ENCODE results near the gene SIGLEC1.

SIGLEC1 gene

GRCh38 chr20:3755814-3756480, 43.5 kb upstream of the SIGLEC1 start:
- DNase-seq (ENCODE audit: insufficient read length, low spot score): no peak
- TF ChIP-seq CTCF (IDR thresholded peaks at IDR 0.05; ENCODE audit: insufficient read depth, missing control alignments): no peak
- no peak for FAIRE-seq

GRCh38 chr20:3755269-3755668, 42.9 kb upstream of the SIGLEC1 start:
- TF ChIP-seq CTCF (IDR thresholded peaks at IDR 0.05; ENCODE audit: insufficient read depth, missing control alignments): no peak
- FAIRE-seq: no peak
- no peak for DNase-seq (ENCODE audit: insufficient read length, low spot score)

DNA sequence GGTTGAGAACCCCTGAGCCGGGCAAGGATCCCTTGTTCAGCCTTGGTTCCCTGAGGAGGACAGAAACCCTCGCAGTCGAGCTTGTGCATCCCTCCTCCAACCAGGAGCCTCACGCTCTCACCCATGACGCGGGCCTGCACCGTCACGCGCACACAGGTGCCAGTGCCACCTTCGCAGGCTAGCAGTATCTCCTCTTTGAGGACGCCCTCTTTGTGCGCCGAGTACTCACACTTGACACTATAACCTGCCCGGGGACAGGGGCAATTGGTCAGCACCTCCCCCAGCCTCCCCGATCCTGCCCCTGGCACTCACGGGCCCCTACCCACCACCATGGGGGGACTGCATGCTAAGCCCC, 41.9 kb upstream of the SIGLEC1 start:
- FAIRE-seq: no peak

DNA sequence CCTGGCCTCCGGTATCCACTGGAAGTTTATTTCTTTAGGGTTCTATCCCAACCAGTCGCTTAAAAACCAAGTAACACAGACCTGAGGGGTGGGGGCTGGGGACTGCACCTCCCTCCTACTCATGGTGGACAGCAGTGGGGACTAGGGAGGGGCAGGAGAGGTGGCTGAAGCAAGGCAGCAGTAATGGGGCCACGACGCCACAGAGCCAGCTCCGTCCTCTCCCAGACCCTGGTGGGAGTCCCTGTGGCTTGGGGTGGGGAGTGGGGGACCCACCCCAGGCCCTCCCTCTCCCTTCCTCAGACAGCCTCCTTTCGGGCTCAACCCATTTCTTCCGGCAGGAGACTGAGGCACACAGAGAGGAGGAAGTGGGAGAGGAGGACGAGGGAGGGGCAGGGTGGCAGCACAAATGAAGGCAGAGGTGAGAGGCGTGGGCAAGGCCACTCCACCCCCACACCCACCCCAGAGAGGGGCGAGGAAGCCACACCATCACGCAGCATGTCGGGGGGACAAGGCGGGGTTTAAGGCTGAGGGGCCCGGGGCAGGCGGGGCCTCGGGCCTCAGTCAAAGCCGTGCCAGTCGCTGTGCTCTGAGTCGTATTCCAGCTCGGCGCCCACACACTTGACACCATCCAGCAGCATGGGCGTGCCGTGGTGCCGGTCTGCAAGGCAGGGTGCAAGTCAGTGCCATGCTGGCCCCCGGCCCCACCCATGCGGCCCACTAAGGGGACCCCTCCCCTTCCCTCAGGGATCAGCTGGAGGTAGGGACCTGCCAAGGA, 41.3 kb upstream of the SIGLEC1 start:
- DNase-seq (ENCODE audit: insufficient read length, low spot score): no peak
- TF ChIP-seq CTCF (IDR thresholded peaks at IDR 0.05; ENCODE audit: insufficient read depth, missing control alignments): no peak
- FAIRE-seq: no peak

More for the DNA sequence above, 41.9 kb upstream of the SIGLEC1 start:
- TF ChIP-seq CTCF (IDR thresholded peaks at IDR 0.05; ENCODE audit: insufficient read depth, missing control alignments): no peak
- no peak for DNase-seq (ENCODE audit: insufficient read length, low spot score)

- TF ChIP-seq CTCF (IDR thresholded peaks at IDR 0.05; ENCODE audit: insufficient read depth, missing control alignments): peak; percentile 63
- DNase-seq (ENCODE audit: insufficient read length, low spot score): peak; percentile 54
- no peak for FAIRE-seq
Observed at GRCh38 chr20:3753098-3753497, 40.7 kb upstream of the SIGLEC1 start.

DNA sequence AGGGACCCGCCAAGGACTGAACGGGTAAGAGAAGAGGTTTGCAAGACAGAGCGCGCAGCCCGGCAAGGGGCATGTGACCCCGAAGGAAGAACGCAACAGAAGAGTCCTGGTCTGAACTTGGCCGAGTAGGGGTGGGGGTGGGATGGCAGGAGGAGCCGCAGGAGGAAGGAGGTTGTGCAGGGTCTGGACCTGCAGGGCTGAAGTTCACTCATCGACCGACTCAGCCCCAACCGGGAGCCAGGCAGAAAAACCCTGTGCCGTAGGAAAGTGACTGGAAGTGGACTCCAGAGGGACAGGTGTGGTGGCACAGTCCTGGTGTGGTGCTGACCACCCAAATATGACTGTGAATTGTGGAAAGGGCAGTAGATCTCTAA, 40.0 kb upstream of the SIGLEC1 start:
- FAIRE-seq (no peak), DNase-seq (ENCODE audit: insufficient read length, low spot score) (no peak)
- no peak for TF ChIP-seq CTCF (IDR thresholded peaks at IDR 0.05; ENCODE audit: insufficient read depth, missing control alignments)

All from D721Med (cell line).